ENCODE results near the gene RCHY1. TPM values are rescaled to one million over a fixed set of nuclear protein-coding genes. Genes with fewer than 3 reads are reported as not detected.

The RCHY1 gene
- total RNA-seq = 12.7 and 19.6 TPM in 2 replicates

GRCh38 chr4:75514131-75514948 is at the start of gene RCHY1, which contains the start of gene THAP6:
Gene RCHY1, minus strand, starts transcription at chr4:75514403. Its CDS starts 117 bp downstream, at chr4:75514286.
Gene THAP6, plus strand, starts transcription at chr4:75514473. Its CDS starts 980 bp downstream, at chr4:75515453.

DNA sequence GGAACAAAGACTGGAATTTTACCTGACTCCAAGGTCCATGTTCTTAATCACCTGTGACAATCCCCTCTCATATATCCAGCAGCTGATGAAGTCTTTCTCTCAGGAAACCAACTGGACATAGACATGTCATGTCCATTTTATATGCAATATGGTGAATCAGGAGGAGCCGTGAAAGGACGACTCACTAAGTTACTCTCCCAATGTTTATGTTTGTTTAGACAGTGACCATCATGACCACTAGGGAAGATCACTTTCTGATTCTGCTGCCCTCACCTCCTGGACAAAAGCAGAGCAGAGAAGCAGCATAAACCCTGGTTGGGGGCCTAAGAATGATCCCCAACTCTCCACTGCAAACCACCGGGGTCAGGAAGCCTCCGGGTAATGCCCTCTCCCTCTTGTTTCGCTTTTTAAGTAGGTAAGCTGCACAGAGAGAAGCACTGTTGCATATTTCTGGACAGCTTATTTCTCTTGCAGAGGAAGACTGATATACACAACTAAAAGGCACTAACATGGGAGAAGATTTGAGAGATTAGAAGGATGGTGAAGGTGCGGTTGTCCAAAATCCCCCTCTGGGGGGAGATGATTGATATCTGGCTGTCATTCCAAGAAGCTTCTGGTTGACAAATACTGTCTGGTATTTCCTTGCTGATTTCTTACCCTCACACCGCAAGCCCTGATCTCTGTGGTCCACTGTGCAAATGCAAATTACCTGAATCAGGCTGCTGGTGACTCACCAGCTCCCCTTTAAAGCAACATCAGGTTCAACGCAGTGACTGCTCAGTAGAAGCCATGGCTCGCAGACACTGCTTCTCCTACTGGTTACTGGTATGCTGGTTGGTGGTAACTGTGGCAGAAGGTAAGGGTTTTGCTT is 41.3 kb upstream of the RCHY1 start, which contains the start of gene ODAPH:
Gene ODAPH (plus strand): TSS at position 773 of the 871 bp plus-strand sequence. CDS start 17 bp downstream, at position 790.

Other genes with a start within 250 kb of the RCHY1 start
- 4.2 and 5.1 TPM in 2 replicates for gene THAP6, start 70 bp upstream of the RCHY1 start, total RNA-seq
- gene ODAPH, start 41.7 kb upstream of the RCHY1 start, total RNA-seq = 0.38 and 2.1 TPM in 2 replicates
- gene CDKL2, start 116.1 kb upstream of the RCHY1 start, total RNA-seq = 1.5 and 2.7 TPM in 2 replicates
- 71.0 and 73.0 TPM in 2 replicates for gene G3BP2, start 159.0 kb upstream of the RCHY1 start, total RNA-seq
- gene USO1, start 210.2 kb upstream of the RCHY1 start, total RNA-seq = 27.0 and 32.6 TPM in 2 replicates